HepG2 (cell line): ENCODE data around the gene FGFR4. TPM values are rescaled to one million over a fixed set of nuclear protein-coding genes. Genes with fewer than 3 reads are reported as not detected.
A peak's percentile ranks its signal among the peaks of the same experiment; 100 is the strongest.

Experiments used
- FOXA1 ChIP-seq, 2 experiments: fragments of 450-650 bp in 1 of 2; sonication (generic) in 1 of 2; formaldehyde crosslinking in 1 of 2; IDR thresholded peaks; 2 replicates each; pipeline versions ENCODE4 v1.4.0 to v1.6.1; 2016 to 2020; ENCODE audit warnings: missing genetic modification reagents in 1 of 2
- FOXO1 ChIP-seq: sonication (generic); formaldehyde crosslinking; IDR thresholded peaks from 2 replicates; pipeline ENCODE4 v1.4.0; 2020; ENCODE audit warnings: missing genetic modification reagents
- GLMP ChIP-seq: sonication (generic); formaldehyde crosslinking; IDR thresholded peaks from 2 replicates; pipeline ENCODE4 v1.9.0; 2021; ENCODE audit warnings: missing genetic modification reagents, mild to moderate bottlenecking, borderline replicate concordance
- IRF2 ChIP-seq: IDR thresholded peaks from 2 replicates; pipeline ENCODE4 v1.6.1; 2018; ENCODE audit warnings: missing genetic modification reagents, missing compliant biosample characterization
- KDM4B ChIP-seq: sonication (generic); formaldehyde crosslinking; IDR thresholded peaks from 2 replicates; pipeline ENCODE4 v1.4.0; 2020; ENCODE audit warnings: missing genetic modification reagents
- MAZ ChIP-seq, 2 experiments: sonication (generic) in 1 of 2; formaldehyde crosslinking in 1 of 2; IDR thresholded peaks; 2 replicates each; pipeline versions ENCODE4 v1.5.0 to v1.6.1; 2012 to 2020; ENCODE audit warnings: low read depth in 2 of 2, mild to moderate bottlenecking in 2 of 2, borderline replicate concordance in 1 of 2, improper control_type of control experiment in 1 of 2, low read length in 1 of 2, missing genetic modification reagents in 1 of 2, moderate library complexity in 1 of 2
- MED1 ChIP-seq: sonication (generic); formaldehyde crosslinking; IDR thresholded peaks from 2 replicates; pipeline ENCODE4 v1.4.0; 2020; ENCODE audit warnings: missing genetic modification reagents
- NR2F2 ChIP-seq: IDR thresholded peaks from 2 replicates; pipeline ENCODE4 v1.6.1; 2012; ENCODE audit warnings: low read depth, inconsistent platforms, borderline replicate concordance
- PHF5A ChIP-seq: IDR thresholded peaks from one replicate; pipeline ENCODE4 v1.6.1; 2018; ENCODE audit warnings: low read depth, missing genetic modification reagents; ENCODE audit not compliant: unreplicated experiment
- POLR2AphosphoS5 ChIP-seq: IDR thresholded peaks from 2 replicates; pipeline ENCODE4 v1.6.1; 2012; ENCODE audit warnings: low read depth, low read length
- RXRB ChIP-seq: IDR thresholded peaks from 2 replicates; pipeline ENCODE4 v1.6.1; 2016; ENCODE audit warnings: borderline replicate concordance, missing genetic modification reagents, missing compliant biosample characterization
- TEAD3 ChIP-seq: optimal IDR thresholded peaks from 2 replicates; pipeline ENCODE3; 2016; ENCODE audit warnings: borderline replicate concordance
- THAP11 ChIP-seq: IDR thresholded peaks from 2 replicates; pipeline ENCODE4 v1.6.1; 2016; ENCODE audit warnings: missing biosample characterization, missing genetic modification reagents
- THRA ChIP-seq: sonication (generic); formaldehyde crosslinking; IDR thresholded peaks from 2 replicates; pipeline ENCODE4 v1.4.0; 2020; ENCODE audit warnings: missing genetic modification reagents, borderline replicate concordance
- ZBTB42 ChIP-seq: sonication (generic); formaldehyde crosslinking; IDR thresholded peaks from 2 replicates; pipeline ENCODE4 v1.5.0; 2020; ENCODE audit warnings: mild to moderate bottlenecking, missing genetic modification reagents
- ZFP91 ChIP-seq: sonication (generic); formaldehyde crosslinking; IDR thresholded peaks from 2 replicates; pipeline ENCODE4 v1.9.0; 2022; ENCODE audit warnings: missing genetic modification reagents, mild to moderate bottlenecking, borderline replicate concordance
- ZNF34 ChIP-seq: sonication (generic); formaldehyde crosslinking; IDR thresholded peaks from 2 replicates; pipeline ENCODE4 v1.4.0; 2020; ENCODE audit warnings: mild to moderate bottlenecking, missing genetic modification reagents, borderline replicate concordance
- ZNF687 ChIP-seq: sonication (generic); formaldehyde crosslinking; IDR thresholded peaks from 2 replicates; pipeline ENCODE4 v1.5.1; 2020; ENCODE audit warnings: mild to moderate bottlenecking, missing genetic modification reagents, moderate library complexity
- ZNF747 ChIP-seq: sonication (generic); formaldehyde crosslinking; IDR thresholded peaks from 2 replicates; pipeline ENCODE4 v1.8.1; 2023; ENCODE audit warnings: missing genetic modification reagents, mild to moderate bottlenecking, borderline replicate concordance
- polyA plus RNA-seq, 8 experiments: library from polyadenylated mRNA; depleted of rRNA in 3 of 8; stranded (reverse) in 7 of 8; unstranded in 1 of 8; fragments of >200 nt; fragmentation: Illumina TruSeq in 4 of 8; extraction: Trizol in 4 of 8; gene quantifications; 2 replicates each; pipeline versions ENCODE4 v1.2.1 to v1.2.3, GENCODE V29; 2011 to 2016; ENCODE audit warnings: low read depth in 4 of 8, missing spikeins in 1 of 8, mixed read lengths in 1 of 8; ENCODE audit not compliant: insufficient read depth in 1 of 8
- total RNA-seq, 5 experiments: library from RNA; depleted of rRNA; stranded (reverse); fragments of >200 nt; fragmentation: Illumina TruSeq; extraction: Trizol; gene quantifications; 2 replicates each; pipeline ENCODE4 v1.2.3, GENCODE V29; 2016; ENCODE audit warnings: low read depth in 1 of 5

FGFR4 gene
- total and polyA plus RNA-seq, 2 of the 13 experiments (the other 11 are each of a cell fraction or from before 2014, with no cell fraction given), result 129 to 219 TPM

GRCh38 chr5:177094224-177095087 is 7.7 kb downstream of the FGFR4 start (continued):
- TF ChIP-seq MAZ (IDR thresholded peaks at IDR 0.05; ENCODE audit: borderline replicate concordance, low read depth, low read length), result no peak
- TF ChIP-seq MAZ (CRISPR knock-in tag; IDR thresholded peaks at IDR 0.05; ENCODE audit: low read depth), result peak; percentile 79
- TF ChIP-seq THRA (CRISPR knock-in tag), result peak; percentile 43; the same call in 1 of the 2 replicates
- TF ChIP-seq FOXO1, result 0 out of 2 replicates have a peak, but pooled peaks have one; percentile 16
- peak; percentile 78 for TF ChIP-seq MED1
- TF ChIP-seq ZNF687, result peak; percentile 96
- TF ChIP-seq THAP11 (CRISPR knock-in tag), result peak; percentile 63; the same call in 1 of the 2 replicates
- peak; percentile 86 for TF ChIP-seq PHF5A
- peak; percentile 79; the same call in 1 of the 2 replicates for TF ChIP-seq NR2F2
- 0 out of 2 replicates have a peak, but pooled peaks have one; percentile 30 for TF ChIP-seq KDM4B (CRISPR knock-in tag)
- TF ChIP-seq FOXA1 (IDR thresholded peaks at IDR 0.05), result no peak
- TF ChIP-seq FOXA1 (CRISPR knock-in tag; IDR thresholded peaks at IDR 0.05), result peak; percentile 40
- TF ChIP-seq ZNF747 (CRISPR knock-in tag), result 0 out of 2 replicates have a peak, but pooled peaks have one; percentile 31
- TF ChIP-seq ZNF34 (CRISPR knock-in tag), result peak; percentile 56; the same call in 1 of the 2 replicates
- peak; percentile 49; the same call in 1 of the 2 replicates for TF ChIP-seq POLR2AphosphoS5
- TF ChIP-seq IRF2 (CRISPR knock-in tag), result peak; percentile 64; the same call in 1 of the 2 replicates
- TF ChIP-seq ZFP91, result peak; percentile 59; the same call in 1 of the 2 replicates
- TF ChIP-seq RXRB (CRISPR knock-in tag), result peak; percentile 75
- TF ChIP-seq TEAD3, result peak; percentile 75
- TF ChIP-seq GLMP (CRISPR knock-in tag), result no peak
- 0 out of 2 replicates have a peak, but pooled peaks have one; percentile 48 for TF ChIP-seq ZBTB42 (CRISPR knock-in tag)
